ENCODE results near the gene SCAMP2.

GRCh38 chr15:74856537-74856936 lies 16.6 kb downstream of the SCAMP2 start:
- TF ChIP-seq CTCF (conservative IDR thresholded peaks at IDR 0.05 in 1 of 2, IDR thresholded peaks at IDR 0.05 in 1 of 2; ENCODE audit: low read depth in 1 of 2, low read length in 2 of 2) = no peak
- no peak for TF ChIP-seq EZH2 (IDR thresholded peaks at IDR 0.05; ENCODE audit: low read length, missing control alignments)
